PC-9 (cell line): ENCODE data around the gene RB1.
"Not testable (repeated sequence)": the region's sequence is repeated elsewhere in the genome, so short reads cannot be mapped to it uniquely, and the experiment has no call there.

ENCODE experiments used
- EZH2 ChIP-seq: fragments of 200-600 bp; sonication (generic); IDR thresholded peaks from 2 replicates; pipeline ENCODE4 v1.8.0; 2017; ENCODE audit warnings: antibody characterized with exemption, low read depth
- TF ChIP-seq, protein P1 (sequence below): fragments of 200-600 bp; sonication (generic); conservative IDR thresholded peaks from 2 replicates; pipeline ENCODE4 v1.6.1; 2017; ENCODE audit warnings: mixed run types, antibody characterized with exemption, mild to moderate bottlenecking, moderate library complexity

- TF ChIP-seq, protein P1, sequence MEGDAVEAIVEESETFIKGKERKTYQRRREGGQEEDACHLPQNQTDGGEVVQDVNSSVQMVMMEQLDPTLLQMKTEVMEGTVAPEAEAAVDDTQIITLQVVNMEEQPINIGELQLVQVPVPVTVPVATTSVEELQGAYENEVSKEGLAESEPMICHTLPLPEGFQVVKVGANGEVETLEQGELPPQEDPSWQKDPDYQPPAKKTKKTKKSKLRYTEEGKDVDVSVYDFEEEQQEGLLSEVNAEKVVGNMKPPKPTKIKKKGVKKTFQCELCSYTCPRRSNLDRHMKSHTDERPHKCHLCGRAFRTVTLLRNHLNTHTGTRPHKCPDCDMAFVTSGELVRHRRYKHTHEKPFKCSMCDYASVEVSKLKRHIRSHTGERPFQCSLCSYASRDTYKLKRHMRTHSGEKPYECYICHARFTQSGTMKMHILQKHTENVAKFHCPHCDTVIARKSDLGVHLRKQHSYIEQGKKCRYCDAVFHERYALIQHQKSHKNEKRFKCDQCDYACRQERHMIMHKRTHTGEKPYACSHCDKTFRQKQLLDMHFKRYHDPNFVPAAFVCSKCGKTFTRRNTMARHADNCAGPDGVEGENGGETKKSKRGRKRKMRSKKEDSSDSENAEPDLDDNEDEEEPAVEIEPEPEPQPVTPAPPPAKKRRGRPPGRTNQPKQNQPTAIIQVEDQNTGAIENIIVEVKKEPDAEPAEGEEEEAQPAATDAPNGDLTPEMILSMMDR = not testable (repeated sequence)
- not testable (repeated sequence) for TF ChIP-seq EZH2
Measured at GRCh38 chr13:48422003-48422402, 118.5 kb downstream of the RB1 start.
